Heart left ventricle (tissue), 13 donors: ENCODE measurements around the gene CMPK2.

ENCODE experiments used
- POLR2A ChIP-seq, 2 donors: fragments of 450-650 bp; IDR thresholded peaks; one replicate each; pipeline ENCODE4 v1.6.1; 2017; ENCODE audit warnings: antibody characterized with exemption in 2 of 2, mild to moderate bottlenecking in 2 of 2, moderate library complexity in 2 of 2
- TF ChIP-seq, protein P1 (sequence below), 12 donors: fragments of 200-600 bp; sonication (generic) in 4 of 12; IDR thresholded peaks; one replicate each; pipeline versions ENCODE4 v1.5.0 to v1.8.0; 2018 to 2022; ENCODE audit warnings: antibody characterized with exemption in 12 of 12, mild to moderate bottlenecking in 5 of 12
- donor health status: ischemic (EF 13 %, LVEDD 7.1; RV severe dilation, severe dysfunction).
- donor health status: DM: no; HTN: yes; CAD: no.
- donor health status: DM: no; HTN: no; CAD: no.
- donor health status: ischemic (EF 25% LVEDD 6.9; RV normal size, moderate dysfunction).
- donor health status: ischemic (EF 25% LVEDD 5.7; RV mildly dilated, moderate dysfunction).
- donor health status: ischemic (EF 35%, LVEDD 5.7; RV mildly dilated, moderate dysfunction).
- donor health status: nonischemic (EF 11% LVEDD 7.7; RV severe dilation, severe dysfunction).
- donor health status: DM: yes; HTN: yes; CAD: no.
- donor health status: PGD.
- donor health status: ischemic (EF 29% LVEDD 5.4; RV normal size, mild dysfunction).
- donor health status: nonischemic (EF 23%, LVEDD 6.1; RV moderate dilation, normal function).

DNA sequence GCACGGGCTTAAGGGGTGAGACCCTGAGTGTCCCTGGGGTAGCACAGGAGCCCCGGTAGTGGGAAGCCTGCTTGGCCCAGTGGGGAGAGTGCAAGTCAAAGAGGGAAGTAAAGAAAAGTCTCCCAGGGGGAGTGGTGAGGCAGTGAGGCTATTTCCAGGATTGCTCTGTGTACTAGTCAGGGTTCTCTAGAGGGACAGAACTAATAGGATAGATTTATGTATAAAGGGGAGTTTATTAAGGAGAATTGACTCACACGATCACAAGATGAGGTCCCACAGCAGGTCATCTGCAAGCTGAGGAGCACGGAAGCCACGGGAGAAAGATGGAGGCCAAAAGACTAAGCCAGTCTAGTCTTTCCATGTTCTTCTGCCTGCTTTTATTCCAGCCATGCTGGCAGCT lies 45.5 kb downstream of the CMPK2 start:
- TF ChIP-seq, protein P1, sequence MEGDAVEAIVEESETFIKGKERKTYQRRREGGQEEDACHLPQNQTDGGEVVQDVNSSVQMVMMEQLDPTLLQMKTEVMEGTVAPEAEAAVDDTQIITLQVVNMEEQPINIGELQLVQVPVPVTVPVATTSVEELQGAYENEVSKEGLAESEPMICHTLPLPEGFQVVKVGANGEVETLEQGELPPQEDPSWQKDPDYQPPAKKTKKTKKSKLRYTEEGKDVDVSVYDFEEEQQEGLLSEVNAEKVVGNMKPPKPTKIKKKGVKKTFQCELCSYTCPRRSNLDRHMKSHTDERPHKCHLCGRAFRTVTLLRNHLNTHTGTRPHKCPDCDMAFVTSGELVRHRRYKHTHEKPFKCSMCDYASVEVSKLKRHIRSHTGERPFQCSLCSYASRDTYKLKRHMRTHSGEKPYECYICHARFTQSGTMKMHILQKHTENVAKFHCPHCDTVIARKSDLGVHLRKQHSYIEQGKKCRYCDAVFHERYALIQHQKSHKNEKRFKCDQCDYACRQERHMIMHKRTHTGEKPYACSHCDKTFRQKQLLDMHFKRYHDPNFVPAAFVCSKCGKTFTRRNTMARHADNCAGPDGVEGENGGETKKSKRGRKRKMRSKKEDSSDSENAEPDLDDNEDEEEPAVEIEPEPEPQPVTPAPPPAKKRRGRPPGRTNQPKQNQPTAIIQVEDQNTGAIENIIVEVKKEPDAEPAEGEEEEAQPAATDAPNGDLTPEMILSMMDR (IDR thresholded peaks at IDR 0.05): no peak
- no peak for TF ChIP-seq POLR2A (IDR thresholded peaks at IDR 0.05)
